GM23248 (cell line): ENCODE measurements around the gene PLA2G4D. TPM values are rescaled to one million over a fixed set of nuclear protein-coding genes. Genes with fewer than 3 reads are reported as not detected.

Experiments
- DNase-seq: peaks from one replicate; pipeline ENCODE4 v3.0.0-alpha.2; 2015
- H2AFZ ChIP-seq: fragments of 200-600 bp; sonication (generic); 2 replicates; pipeline ENCODE4 v1.6.1; 2016; ENCODE audit warnings: antibody characterized with exemption
- H3F3A ChIP-seq: fragments of 200-600 bp; sonication (generic); 2 replicates; pipeline ENCODE4 v1.6.1; 2016; ENCODE audit warnings: mild to moderate bottlenecking, antibody characterized with exemption, mixed run types; ENCODE audit not compliant: insufficient read depth
- H3K27ac ChIP-seq: fragments of 200-600 bp; sonication (generic); 2 replicates; pipeline ENCODE4 v1.5.1; 2016; ENCODE audit warnings: mild to moderate bottlenecking
- H3K27me3 ChIP-seq: fragments of 200-600 bp; sonication (generic); replicated peaks from 2 replicates; pipeline ENCODE4 v1.6.1; 2016; ENCODE audit warnings: mild to moderate bottlenecking; ENCODE audit not compliant: insufficient read depth
- H3K36me3 ChIP-seq: fragments of 200-600 bp; sonication (generic); 2 replicates; pipeline ENCODE4 v1.6.1; 2016; ENCODE audit warnings: low read depth, mild to moderate bottlenecking
- H3K4me1 ChIP-seq: fragments of 200-600 bp; sonication (generic); 2 replicates; pipeline ENCODE4 v1.6.1; 2016; ENCODE audit warnings: mild to moderate bottlenecking; ENCODE audit not compliant: insufficient read depth
- H3K4me2 ChIP-seq: fragments of 200-600 bp; sonication (generic); one replicate; pipeline ENCODE4 v1.6.1; 2016; ENCODE audit warnings: mild to moderate bottlenecking; ENCODE audit not compliant: unreplicated experiment
- H3K4me3 ChIP-seq: fragments of 200-600 bp; sonication (generic); 2 replicates; pipeline ENCODE4 v1.5.1; 2016; ENCODE audit warnings: mild to moderate bottlenecking
- H3K79me2 ChIP-seq: fragments of 200-600 bp; sonication (generic); 2 replicates; pipeline ENCODE4 v1.6.1; 2016; ENCODE audit warnings: mild to moderate bottlenecking; ENCODE audit not compliant: insufficient read depth
- H3K9ac ChIP-seq: fragments of 200-600 bp; sonication (generic); 2 replicates; pipeline ENCODE4 v1.6.1; 2016; ENCODE audit warnings: mild to moderate bottlenecking
- H3K9me2 ChIP-seq: fragments of 200-600 bp; sonication (generic); 2 replicates; pipeline ENCODE4 v1.6.1; 2016; ENCODE audit warnings: mixed run types, mild to moderate bottlenecking, moderate library complexity; ENCODE audit not compliant: insufficient read depth
- H3K9me3 ChIP-seq: fragments of 200-600 bp; sonication (generic); one replicate; pipeline ENCODE4 v1.6.1; 2017; ENCODE audit warnings: low read depth
- H4K20me1 ChIP-seq: fragments of 200-600 bp; sonication (generic); 2 replicates; pipeline ENCODE4 v1.6.0; 2016; ENCODE audit not compliant: insufficient read depth
- EZH2 ChIP-seq: fragments of 200-600 bp; sonication (generic); IDR thresholded peaks from 2 replicates; pipeline ENCODE4 v1.6.1; 2018; ENCODE audit warnings: antibody characterized with exemption, mild to moderate bottlenecking; ENCODE audit not compliant: insufficient read depth, poor library complexity, severe bottlenecking
- EZH2phosphoT487 ChIP-seq: fragments of 200-600 bp; sonication (generic); IDR thresholded peaks from 2 replicates; pipeline ENCODE4 v1.6.1; 2018; ENCODE audit warnings: antibody characterized with exemption, moderate library complexity, mild to moderate bottlenecking, low read depth; ENCODE audit not compliant: insufficient read depth
- WGBS, 2 experiments: methylation state at CpG; one replicate each; pipeline ENCODE4 v1.1.6; 2015 to 2017; ENCODE audit warnings: low lambda C conversion rate in 2 of 2, low coverage in 1 of 2; ENCODE audit errors: missing lambda C conversion rate in 2 of 2; 5-methylcytosine and 5-hydroxymethylcytosine counted together
- in situ Hi-C: fragments of 300-500 bp; cut with MboI; formaldehyde crosslinking; loops from 2 replicates; pipeline ENCODE4 v1.15.0; 2020
- polyA plus RNA-seq: library from polyadenylated mRNA; unstranded; fragments of >200 nt; fragmentation: Nextera tagmentation; extraction: Ambion mirVana; gene quantifications from 2 replicates; pipeline ENCODE4 v1.2.1, GENCODE V29; 2016
- total RNA-seq: library from RNA; depleted of rRNA; stranded (reverse); fragments of >200 nt; shearing (Covaris generic); gene quantifications from 2 replicates; pipeline ENCODE4 v1.2.3, GENCODE V29; 2014

The PLA2G4D gene
- total and polyA plus RNA-seq, 2 experiments from 2014 or later: not detected

DNA sequence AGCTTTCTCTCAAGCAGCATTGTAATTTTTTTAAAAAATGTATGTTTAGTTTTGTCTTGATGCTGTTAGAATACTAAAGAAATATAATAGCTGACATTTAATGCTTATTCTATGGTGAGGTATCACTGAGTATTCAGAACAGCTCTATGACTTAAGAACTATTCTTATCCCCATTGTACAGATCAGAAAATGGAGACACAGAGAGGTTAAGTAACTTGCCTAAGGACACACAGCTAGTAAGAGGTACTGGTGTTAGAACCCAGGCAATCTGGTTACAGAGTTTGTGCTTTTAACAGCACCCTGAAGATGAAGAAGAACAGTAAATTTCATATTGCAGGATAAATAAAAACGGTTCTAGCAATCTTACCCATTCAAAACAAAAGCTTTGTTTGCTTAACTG, 15.5 kb downstream of the PLA2G4D start:
- no peak for DNase-seq
- in situ Hi-C loops: no loop called here
- TF ChIP-seq EZH2 (peak; percentile 62), EZH2phosphoT487 (no peak)

DNA sequence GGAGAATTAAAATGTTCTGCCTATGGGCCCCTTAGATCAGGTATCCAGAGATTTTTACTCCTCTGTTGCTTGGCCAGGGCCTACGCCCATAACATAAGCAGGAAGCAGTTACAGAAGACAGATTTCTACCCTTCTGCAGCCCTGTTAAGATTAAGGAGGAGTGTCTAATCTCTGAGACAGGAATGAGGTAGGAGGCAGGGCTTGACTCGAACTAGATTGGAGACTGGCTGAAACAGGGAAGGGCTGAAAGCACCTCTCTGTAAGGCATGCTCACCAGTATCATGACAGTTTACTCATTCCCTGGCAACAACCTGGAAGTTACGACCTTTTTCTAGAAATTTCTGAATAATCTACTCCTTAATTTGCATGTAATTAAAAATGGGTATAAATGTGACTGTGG, 16.7 kb downstream of the PLA2G4D start:
- Histone ChIP-seq H3F3A (no peaks in the 10 kb centered on the region), H3K27me3 (peaks cover 60% of the 10 kb centered on the region), H3K4me1 (no peaks in the 10 kb centered on the region), H3K4me2 (no peak overlapping the region), H2AFZ (no peak overlapping the region), H3K9me3 (no peaks in the 10 kb centered on the region), H3K9ac (no peak overlapping the region), H3K36me3 (no peaks in the 10 kb centered on the region), H3K27ac (no peak overlapping the region), H3K79me2 (no peaks in the 10 kb centered on the region), H3K9me2 (no peaks in the 10 kb centered on the region), H3K4me3 (no peak overlapping the region), H4K20me1 (no peaks in the 10 kb centered on the region)
- no peak for DNase-seq
- WGBS, 2 experiments: 71 to 72% methylated on average over 3 of the region's 3 CpGs
- TF ChIP-seq EZH2 (no peak), EZH2phosphoT487 (no peak)
- in situ Hi-C loops: no loop called here

More for the DNA sequence above, 15.5 kb downstream of the PLA2G4D start:
- Histone ChIP-seq H3K9me2 (no peaks in the 10 kb centered on the region), H3F3A (no peaks in the 10 kb centered on the region), H3K9ac (no peak overlapping the region), H3K9me3 (no peaks in the 10 kb centered on the region), H3K79me2 (no peaks in the 10 kb centered on the region), H3K4me1 (no peaks in the 10 kb centered on the region), H3K27me3 (peaks cover 48% of the 10 kb centered on the region), H3K27ac (no peak overlapping the region), H4K20me1 (no peaks in the 10 kb centered on the region), H3K36me3 (no peaks in the 10 kb centered on the region), H3K4me2 (peak overlapping the region; percentile 38), H3K4me3 (peak overlapping the region; percentile 48), H2AFZ (peak overlapping the region; percentile 41; the same call in 1 of the 2 replicates)
- WGBS, 2 experiments: 4 to 5% methylated on average over 1 of the region's 1 CpG

DNA sequence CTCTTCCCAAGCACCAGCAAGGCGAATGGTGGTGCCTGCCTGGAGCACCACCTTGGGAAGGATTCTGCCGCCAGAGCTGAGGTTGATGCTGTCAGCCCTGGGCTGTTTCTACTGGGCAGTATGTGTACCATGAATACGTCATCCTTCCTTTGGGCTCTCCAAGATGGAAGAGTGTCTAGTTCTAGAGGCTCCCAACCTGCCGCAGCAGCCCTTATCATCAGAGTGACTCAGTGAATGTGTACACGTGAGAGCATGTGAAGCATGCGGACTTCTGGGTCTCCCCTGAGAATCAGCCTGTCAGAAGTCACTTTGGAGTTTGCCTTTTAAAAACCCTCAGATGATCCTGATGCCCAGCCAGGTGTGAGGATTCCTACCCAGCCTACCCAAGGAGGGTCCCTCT, 20.9 kb downstream of the PLA2G4D start:
- Histone ChIP-seq H3K27ac (no peak overlapping the region), H3F3A (no peaks in the 10 kb centered on the region), H3K4me3 (no peak overlapping the region), H4K20me1 (no peaks in the 10 kb centered on the region), H3K36me3 (no peaks in the 10 kb centered on the region), H3K27me3 (peaks cover 45% of the 10 kb centered on the region), H3K4me1 (no peaks in the 10 kb centered on the region), H3K9me2 (no peaks in the 10 kb centered on the region), H3K9me3 (no peaks in the 10 kb centered on the region), H2AFZ (no peak overlapping the region), H3K79me2 (no peaks in the 10 kb centered on the region), H3K9ac (no peak overlapping the region), H3K4me2 (no peak overlapping the region)
- no peak for DNase-seq
- TF ChIP-seq EZH2phosphoT487: no peak
- TF ChIP-seq EZH2: no peak
- in situ Hi-C loops: no loop called here
- 75 to 80% methylated on average over 6 of the region's 6 CpGs for WGBS, 2 experiments

DNA sequence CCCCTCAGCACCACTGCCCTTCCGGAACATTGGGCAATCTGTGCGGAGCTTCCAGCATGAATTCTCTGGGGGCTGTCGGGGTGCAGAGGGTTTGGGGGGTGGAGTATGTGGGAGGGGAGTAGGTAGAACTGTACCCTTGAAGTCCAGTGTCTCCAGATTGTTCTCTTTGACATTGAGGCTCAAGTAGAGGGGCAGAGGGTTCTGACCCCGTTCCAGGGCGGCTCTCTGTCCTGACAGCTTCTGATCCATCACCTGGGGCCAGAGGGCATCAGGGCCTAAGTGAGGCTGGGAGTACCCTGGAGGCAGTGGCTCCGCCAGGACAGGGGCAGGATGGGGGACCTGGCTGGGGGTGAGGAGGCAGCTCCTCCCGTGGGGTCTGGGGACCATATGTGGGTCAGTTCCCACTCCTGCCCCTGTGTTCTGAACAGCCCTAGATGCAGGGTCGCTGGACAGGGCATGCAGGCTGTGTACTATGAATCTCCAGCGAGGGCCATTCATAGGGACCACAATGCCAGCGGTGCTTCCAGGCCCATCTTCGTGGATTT, 22.1 kb downstream of the PLA2G4D start:
- Histone ChIP-seq H3F3A (no peaks in the 10 kb centered on the region), H3K79me2 (no peaks in the 10 kb centered on the region), H4K20me1 (no peaks in the 10 kb centered on the region), H3K36me3 (no peaks in the 10 kb centered on the region), H3K4me2 (no peak overlapping the region), H3K4me3 (no peak overlapping the region), H3K27ac (no peak overlapping the region), H3K9me3 (no peaks in the 10 kb centered on the region), H3K9me2 (no peaks in the 10 kb centered on the region), H3K27me3 (peaks cover 34% of the 10 kb centered on the region), H3K4me1 (no peaks in the 10 kb centered on the region), H3K9ac (no peak overlapping the region), H2AFZ (no peak overlapping the region)
- no peak for DNase-seq
- TF ChIP-seq EZH2 (no peak), EZH2phosphoT487 (no peak)
- in situ Hi-C loops: no loop called here
- WGBS, 2 experiments: 44 to 49% methylated on average over 9 to 11 of the region's 11 CpGs

DNA sequence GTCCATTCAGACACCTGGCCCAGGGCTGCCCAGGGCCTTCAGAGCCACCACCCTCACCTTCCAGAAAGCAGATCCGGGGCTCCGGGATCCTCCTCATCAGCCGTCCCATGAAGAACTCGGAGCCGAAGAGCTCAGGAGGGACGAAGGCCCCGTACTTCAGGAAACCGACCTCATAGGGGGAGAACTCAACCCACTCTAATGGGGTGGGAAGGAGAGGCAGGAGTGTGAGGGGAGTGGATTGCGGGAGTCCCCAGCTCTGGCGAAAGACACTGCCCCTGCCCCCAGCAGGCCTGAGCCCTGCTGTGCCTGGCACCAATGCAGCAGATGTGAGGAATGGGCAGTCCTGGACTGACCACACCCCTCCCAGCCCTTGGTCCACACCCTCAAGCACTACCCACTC, 22.6 kb downstream of the PLA2G4D start:
- no peaks in the 10 kb centered on the region for H3K4me1 ChIP-seq
- no peaks in the 10 kb centered on the region for H3K9me2 ChIP-seq
- in situ Hi-C loops: no loop called here
- no peak overlapping the region for H2AFZ ChIP-seq
- no peaks in the 10 kb centered on the region for H3K9me3 ChIP-seq
- no peak overlapping the region for H3K27ac ChIP-seq
- no peak overlapping the region for H3K4me2 ChIP-seq
- no peak for TF ChIP-seq EZH2
- no peak for TF ChIP-seq EZH2phosphoT487
- H3K27me3 ChIP-seq: peaks cover 31% of the 10 kb centered on the region
- H3K9ac ChIP-seq: no peak overlapping the region
- no peak overlapping the region for H3K4me3 ChIP-seq
- no peaks in the 10 kb centered on the region for H3K36me3 ChIP-seq
- DNase-seq: no peak
- no peaks in the 10 kb centered on the region for H4K20me1 ChIP-seq
- H3F3A ChIP-seq: no peaks in the 10 kb centered on the region
- H3K79me2 ChIP-seq: no peaks in the 10 kb centered on the region
- WGBS, 2 experiments: 81 to 88% methylated on average over 10 of the region's 10 CpGs
